ENCODE results near the gene CH25H. TPM values are rescaled to one million over a fixed set of nuclear protein-coding genes. Genes with fewer than 3 reads are reported as not detected.

The CH25H gene
- total RNA-seq, 2 experiments from 2014 or later: not detected

GRCh38 chr10:89159316-89159715 lies 47.8 kb downstream of the CH25H start:
- ATAC-seq (no peak), DNase-seq (no peak)
- H3K4me1 Mint-ChIP-seq: peaks cover 21% of the 10 kb centered on the region
- H3K36me3 Mint-ChIP-seq (ENCODE audit: low read depth): no peaks in the 10 kb centered on the region
- no peaks in the 10 kb centered on the region for H3K9me3 Mint-ChIP-seq (ENCODE audit: low read depth)
- no peak overlapping the region for H3K27ac Mint-ChIP-seq
- ChIA-PET CTCF (interaction anchor here (1.4 to 1.5 kb wide), 3 partner anchors 58 to 367 kb away, joined by 4 to 5 read pairs (median 4); no protein-coding TSS in a partner anchor), POLR2A (no interaction called here)
- no peak overlapping the region for H3K4me3 Mint-ChIP-seq
- peaks cover 37% of the 10 kb centered on the region for H3K27me3 Mint-ChIP-seq
- intact Hi-C loops (cut with DNase I, micrococcal nuclease): no loop called here

- H3K27me3 Mint-ChIP-seq: peaks cover 35% of the 10 kb centered on the region
- DNase-seq (no peak), ATAC-seq (no peak)
- H3K36me3 Mint-ChIP-seq (ENCODE audit: low read depth): no peaks in the 10 kb centered on the region
- peaks cover 12% of the 10 kb centered on the region for H3K4me1 Mint-ChIP-seq
- CTCF ChIA-PET: no interaction called here
- H3K27ac Mint-ChIP-seq: no peak overlapping the region
- no peaks in the 10 kb centered on the region for H3K9me3 Mint-ChIP-seq (ENCODE audit: low read depth)
- no peak overlapping the region for H3K4me3 Mint-ChIP-seq
- POLR2A ChIA-PET: no interaction called here
- intact Hi-C loops (cut with DNase I, micrococcal nuclease): no loop called here
Observed at GRCh38 chr10:89158446-89158845, 48.7 kb downstream of the CH25H start.

- DNase-seq: no peak
- ATAC-seq: no peak
- Mint-ChIP-seq H3K9me3 (ENCODE audit: low read depth) (no peaks in the 10 kb centered on the region), H3K36me3 (ENCODE audit: low read depth) (no peaks in the 10 kb centered on the region), H3K4me3 (no peak overlapping the region), H3K4me1 (peaks cover 8% of the 10 kb centered on the region), H3K27me3 (peaks cover 41% of the 10 kb centered on the region), H3K27ac (no peak overlapping the region)
- CTCF ChIA-PET: interaction anchor here (0.9 kb wide), 1 partner anchor 126 kb away, joined by 3 read pairs; no protein-coding TSS in a partner anchor
- POLR2A ChIA-PET: no interaction called here
- intact Hi-C loops (cut with DNase I, micrococcal nuclease): no loop called here
Observed at GRCh38 chr10:89156161-89156835, 50.8 kb downstream of the CH25H start.

Other genes with a start within 250 kb of the CH25H start
- gene FAS, start 216.5 kb downstream of the CH25H start, total RNA-seq: 10 to 100 TPM; 34.1 to 34.9 TPM
- gene LIPA, start 44.5 kb upstream of the CH25H start, total RNA-seq: 10 to 100 TPM; 17.0 to 22.1 TPM
- gene IFIT2, start 94.7 kb upstream of the CH25H start, total RNA-seq: 10 to 100 TPM; 38.2 to 43.5 TPM
- 10 to 100 TPM; 19.2 to 21.1 TPM for gene IFIT3, start 120.7 kb upstream of the CH25H start, total RNA-seq
- not detected for gene IFIT1B, start 170.7 kb upstream of the CH25H start, total RNA-seq
- 1 to 10 TPM; 5.9 to 6.5 TPM for gene IFIT1, start 185.3 kb upstream of the CH25H start, total RNA-seq
- gene IFIT5, start 207.3 kb upstream of the CH25H start, total RNA-seq: 10 to 100 TPM; 14.4 to 14.9 TPM

All from activated CD4-positive, alpha-beta T cell treated with anti-CD3 and anti-CD28 coated beads for 36 hours (primary cell).